GM12878 (cell line): ENCODE data around the gene RHBDF2. TPM values are rescaled to one million over a fixed set of nuclear protein-coding genes. Genes with fewer than 3 reads are reported as not detected.

Experiments
- BMI1 ChIP-seq: fragments of 450-650 bp; IDR thresholded peaks from 2 replicates; pipeline ENCODE4 v1.6.1; 2016; ENCODE audit warnings: mild to moderate bottlenecking, moderate library complexity, borderline replicate concordance
- CHD4 ChIP-seq: fragments of 200-600 bp; sonication (generic); IDR thresholded peaks from 2 replicates; pipeline ENCODE4 v1.6.1; 2016; ENCODE audit warnings: mild to moderate bottlenecking
- EED ChIP-seq: sonication (generic); IDR thresholded peaks from 2 replicates; pipeline ENCODE4 v1.6.1; 2016; ENCODE audit warnings: antibody characterized with exemption, low read depth
- ETV6 ChIP-seq, 2 experiments: fragments of 450-650 bp in 1 of 2; IDR thresholded peaks in 1 of 2; conservative IDR thresholded peaks in 1 of 2; 2 replicates each; pipeline ENCODE4 v1.6.1; 2014; ENCODE audit warnings: antibody characterized with exemption in 1 of 2, borderline replicate concordance in 1 of 2, low read depth in 1 of 2, mild to moderate bottlenecking in 1 of 2, moderate library complexity in 1 of 2
- IRF4 ChIP-seq: IDR thresholded peaks from 2 replicates; pipeline ENCODE4 v1.6.1; 2011; ENCODE audit warnings: low read depth, low read length
- KAT2A ChIP-seq: conservative IDR thresholded peaks from 2 replicates; pipeline ENCODE4 v1.6.1; 2011; ENCODE audit warnings: low read depth, low read length; ENCODE audit not compliant: control insufficient read depth
- KLF5 ChIP-seq: fragments of 450-650 bp; IDR thresholded peaks from 2 replicates; pipeline ENCODE4 v1.6.1; 2014; ENCODE audit warnings: mild to moderate bottlenecking; ENCODE audit not compliant: partially characterized antibody
- MTA2 ChIP-seq: fragments of 450-650 bp; IDR thresholded peaks from 2 replicates; pipeline ENCODE4 v1.6.1; 2016; ENCODE audit warnings: low read depth, mild to moderate bottlenecking, moderate library complexity
- NFIC ChIP-seq: IDR thresholded peaks from 2 replicates; pipeline ENCODE4 v1.6.1; 2012; ENCODE audit warnings: low read depth, mild to moderate bottlenecking, inconsistent platforms, low read length, moderate library complexity
- NKRF ChIP-seq: fragments of 450-650 bp; conservative IDR thresholded peaks from 2 replicates; pipeline ENCODE4 v1.6.1; 2017; ENCODE audit warnings: mild to moderate bottlenecking, moderate library complexity
- PKNOX1 ChIP-seq: fragments of 450-650 bp; IDR thresholded peaks from 2 replicates; pipeline ENCODE4 v1.6.1; 2016; ENCODE audit warnings: mild to moderate bottlenecking
- RAD51 ChIP-seq: fragments of 450-650 bp; IDR thresholded peaks from 2 replicates; pipeline ENCODE4 v1.6.1; 2016; ENCODE audit warnings: moderate library complexity, mild to moderate bottlenecking, inconsistent platforms
- RBBP5 ChIP-seq: fragments of 200-600 bp; sonication (generic); conservative IDR thresholded peaks from 2 replicates; pipeline ENCODE4 v1.6.1; 2016
- RELB ChIP-seq: fragments of 450-650 bp; IDR thresholded peaks from 2 replicates; pipeline ENCODE4 v1.6.1; 2017; ENCODE audit warnings: low read depth, mild to moderate bottlenecking, moderate library complexity
- SIX5 ChIP-seq: IDR thresholded peaks from 2 replicates; pipeline ENCODE4 v1.6.1; 2011; ENCODE audit warnings: mild to moderate bottlenecking, low read depth, low read length, moderate library complexity; ENCODE audit not compliant: severe bottlenecking
- SKIL ChIP-seq: fragments of 450-650 bp; IDR thresholded peaks from 2 replicates; pipeline ENCODE4 v1.6.1; 2017; ENCODE audit warnings: mild to moderate bottlenecking, low read depth, inconsistent platforms; ENCODE audit not compliant: poor library complexity, severe bottlenecking
- SMC3 ChIP-seq: IDR thresholded peaks from 2 replicates; pipeline ENCODE4 v1.6.1; 2011; ENCODE audit warnings: low read length, improper control_type of control experiment, borderline replicate concordance
- TBL1XR1 ChIP-seq: IDR thresholded peaks from 2 replicates; pipeline ENCODE4 v1.6.1; 2012; ENCODE audit warnings: low read depth, low read length, improper control_type of control experiment
- TCF3 ChIP-seq: IDR thresholded peaks from 2 replicates; pipeline ENCODE4 v1.6.1; 2012; ENCODE audit warnings: low read depth, mild to moderate bottlenecking, low read length, borderline replicate concordance; ENCODE audit not compliant: insufficient read depth
- polyA plus RNA-seq, 11 experiments: library from polyadenylated mRNA; depleted of rRNA in 4 of 11; unstranded in 6 of 11; stranded (reverse) in 5 of 11; fragments of >200 nt; fragmentation: Nextera tagmentation in 4 of 11; fragmentation: Illumina TruSeq in 1 of 11; extraction: Ambion mirVana in 4 of 11; extraction: Trizol in 1 of 11; gene quantifications; 1 replicate in 1 of 11; 2 replicates in 10 of 11; pipeline versions ENCODE4 v1.2.1 to v1.2.3, GENCODE V29; 2011 to 2016; ENCODE audit warnings: inconsistent platforms in 2 of 11, missing spikeins in 2 of 11, low read depth in 1 of 11
- total RNA-seq, 4 experiments: library from RNA; depleted of rRNA in 3 of 4; stranded (reverse); fragments of >200 nt in 3 of 4; fragmentation: Illumina TruSeq in 1 of 4; extraction: Trizol in 1 of 4; gene quantifications; 2 replicates each; pipeline versions ENCODE4 v1.2.1 to v1.2.3, GENCODE V29; 2013 to 2021
- TF ChIP-seq, protein P1 (sequence below): fragments of 450-650 bp; IDR thresholded peaks from 2 replicates; pipeline ENCODE4 v1.6.1; 2018; ENCODE audit warnings: borderline replicate concordance, mild to moderate bottlenecking; ENCODE audit not compliant: partially characterized antibody

The RHBDF2 gene
- total and polyA plus RNA-seq, 10 of the 15 experiments (the other 5 are each of a cell fraction or from before 2014, with no cell fraction given) = 0.97 to 43.0 (median 18.7) TPM

GRCh38 chr17:76481071-76481655 lies 20.1 kb downstream of the RHBDF2 start (continued):
- TF ChIP-seq SMC3 (no peak), RBBP5 (no peak), TBL1XR1 (peak; percentile 38; the same call in 1 of the 2 replicates), RELB (peak; percentile 50), ETV6 (conservative IDR thresholded peaks at IDR 0.05 in 1 of 2, IDR thresholded peaks at IDR 0.05 in 1 of 2; ENCODE audit: borderline replicate concordance in 1 of 2, low read depth in 1 of 2) (peak in 1 of 2 experiments; percentile 65; a peak in 1 of 4 replicates), EED (peak; percentile 97), RAD51 (peak; percentile 92), KLF5 (no peak), NKRF (no peak), SIX5 (no peak), NFIC (0 out of 2 replicates have a peak, but pooled peaks have one; percentile 38), MTA2 (peak; percentile 17; the same call in 1 of the 2 replicates), KAT2A (no peak), SKIL (peak; percentile 14), TCF3 (peak; percentile 93), PKNOX1 (no peak; the same call in 1 of the 2 replicates), IRF4 (peak; percentile 51; the same call in 1 of the 2 replicates), CHD4 (0 out of 2 replicates have a peak, but pooled peaks have one; percentile 3), BMI1 (no peak)
- TF ChIP-seq, protein P1, sequence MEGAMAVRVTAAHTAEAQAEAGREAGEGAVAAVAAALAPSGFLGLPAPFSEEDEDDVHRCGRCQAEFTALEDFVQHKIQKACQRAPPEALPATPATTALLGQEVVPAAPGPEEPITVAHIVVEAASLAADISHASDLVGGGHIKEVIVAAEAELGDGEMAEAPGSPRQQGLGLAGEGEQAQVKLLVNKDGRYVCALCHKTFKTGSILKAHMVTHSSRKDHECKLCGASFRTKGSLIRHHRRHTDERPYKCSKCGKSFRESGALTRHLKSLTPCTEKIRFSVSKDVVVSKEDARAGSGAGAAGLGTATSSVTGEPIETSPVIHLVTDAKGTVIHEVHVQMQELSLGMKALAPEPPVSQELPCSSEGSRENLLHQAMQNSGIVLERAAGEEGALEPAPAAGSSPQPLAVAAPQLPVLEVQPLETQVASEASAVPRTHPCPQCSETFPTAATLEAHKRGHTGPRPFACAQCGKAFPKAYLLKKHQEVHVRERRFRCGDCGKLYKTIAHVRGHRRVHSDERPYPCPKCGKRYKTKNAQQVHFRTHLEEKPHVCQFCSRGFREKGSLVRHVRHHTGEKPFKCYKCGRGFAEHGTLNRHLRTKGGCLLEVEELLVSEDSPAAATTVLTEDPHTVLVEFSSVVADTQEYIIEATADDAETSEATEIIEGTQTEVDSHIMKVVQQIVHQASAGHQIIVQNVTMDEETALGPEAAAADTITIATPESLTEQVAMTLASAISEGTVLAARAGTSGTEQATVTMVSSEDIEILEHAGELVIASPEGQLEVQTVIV = no peak
